K562 (cell line): ENCODE measurements around the gene RPLP2. TPM values are rescaled to one million over a fixed set of nuclear protein-coding genes. Genes with fewer than 3 reads are reported as not detected.

Experiments
- ATAC-seq: fragments of 200-7000 bp; cut with Tn5 transposase; 3 replicates; pipeline ENCODE4 v1.9.1; 2020; ENCODE audit warnings: moderate library complexity
- BruUV-seq: library from RNA; stranded (reverse); fragments of 400-500 nt; replicated peaks from 2 replicates; lab custom pipeline; 2021; lab: Mats Ljungman, UMichigan
- CTCF ChIA-PET: fragments of 300-600 bp; formaldehyde crosslinking; extraction: SDS; loops from one replicate; lab custom pipeline; 2021; ENCODE audit warnings: low intra/inter-chr PET ratio; lab: Yijun Ruan, JAX
- POLR2A ChIA-PET: fragments of 300-600, 350-650 bp; sonication (Branson Sonifier 250); formaldehyde crosslinking; extraction: SDS; loops from one replicate; lab custom pipeline; 2021; ENCODE audit warnings: antibody characterized with exemption, inconsistent platforms; lab: Yijun Ruan, JAX
- DNase-seq, 4 experiments: peaks; one replicate each; pipeline versions ENCODE4 v3.0.0 to v3.0.0-alpha.2; 2011 to 2018; ENCODE audit warnings: low spot score in 3 of 4, mixed read lengths in 3 of 4; ENCODE audit errors: extremely low read depth in 1 of 4
- FAIRE-seq: peaks from 2 replicates; lab custom pipeline; 2011; peaks lifted over from hg19 to GRCh38; lab: Jason Lieb, UNC
- H2AFZ ChIP-seq: 2 replicates; pipeline ENCODE4 v1.6.0; 2011; ENCODE audit warnings: low read depth, low read length, control low read depth, inconsistent platforms
- H3K27ac ChIP-seq: fragments of 200-600 bp; 3 replicates; pipeline ENCODE4 v1.8.0; 2011; ENCODE audit warnings: low read depth, mild to moderate bottlenecking, control low read depth, inconsistent platforms, low read length, moderate library complexity, mixed read lengths; ENCODE audit errors: extremely low read depth
- H3K27me3 ChIP-seq, 2 experiments: fragments of 300-600 bp in 1 of 2; 2 replicates in 1 of 2; 3 replicates in 1 of 2; pipeline versions ENCODE4 v1.6.0 to v1.8.0; 2011; ENCODE audit warnings: inconsistent platforms in 2 of 2, low read length in 2 of 2, mild to moderate bottlenecking in 1 of 2, mixed read lengths in 1 of 2, moderate library complexity in 1 of 2; ENCODE audit not compliant: control insufficient read depth in 2 of 2, insufficient read depth in 2 of 2
- H3K36me3 ChIP-seq: fragments of 300-600 bp; 3 replicates; pipeline ENCODE4 v1.8.0; 2011; ENCODE audit warnings: mild to moderate bottlenecking, low read length, inconsistent platforms; ENCODE audit not compliant: control insufficient read depth, insufficient read depth
- H3K4me1 ChIP-seq, 2 experiments: fragments of 200-600 bp in 1 of 2; replicated peaks in 1 of 2; 2 replicates in 1 of 2; 3 replicates in 1 of 2; pipeline versions ENCODE4 v1.5.1 to v1.8.0; 2011; ENCODE audit warnings: inconsistent platforms in 2 of 2, low read length in 2 of 2, mild to moderate bottlenecking in 1 of 2, mixed read lengths in 1 of 2, moderate library complexity in 1 of 2; ENCODE audit not compliant: control insufficient read depth in 2 of 2, insufficient read depth in 2 of 2
- H3K4me2 ChIP-seq: 2 replicates; pipeline ENCODE4 v1.6.1; 2011; ENCODE audit warnings: low read length, control low read depth, inconsistent platforms, mixed read lengths; ENCODE audit not compliant: insufficient read depth
- H3K4me3 ChIP-seq: fragments of 200-600 bp; sonication (generic), shearing (Covaris generic); 2 replicates; pipeline ENCODE4 v1.5.1; 2016; ENCODE audit warnings: control low read depth, inconsistent platforms
- H3K79me2 ChIP-seq: fragments of 200-600 bp; 3 replicates; pipeline ENCODE4 v1.8.0; 2011; ENCODE audit warnings: low read length, inconsistent platforms; ENCODE audit not compliant: control insufficient read depth, insufficient read depth
- H3K9ac ChIP-seq, 2 experiments: 2 replicates each; pipeline versions ENCODE4 v1.6.0 to v1.6.1; 2011; ENCODE audit warnings: low read depth in 2 of 2, low read length in 2 of 2, control low read depth in 1 of 2, inconsistent platforms in 1 of 2, mild to moderate bottlenecking in 1 of 2, mixed read lengths in 1 of 2; ENCODE audit not compliant: insufficient read depth in 1 of 2
- H3K9me1 ChIP-seq: one replicate; pipeline ENCODE4 v1.6.0; 2011; ENCODE audit warnings: inconsistent platforms, mild to moderate bottlenecking, low read length, moderate library complexity; ENCODE audit not compliant: control insufficient read depth, insufficient read depth
- H3K9me3 ChIP-seq: replicated peaks from 2 replicates; pipeline ENCODE4 v1.5.1; 2011; ENCODE audit warnings: low read depth, low read length, inconsistent platforms; ENCODE audit not compliant: control insufficient read depth, insufficient read depth
- H4K20me1 ChIP-seq: replicated peaks from 2 replicates; pipeline ENCODE4 v1.6.1; 2011; ENCODE audit warnings: low read length, inconsistent platforms, mixed read lengths; ENCODE audit not compliant: control insufficient read depth, insufficient read depth
- CHD4 ChIP-seq: fragments of 200-600 bp; sonication (generic); IDR thresholded peaks from 3 replicates; pipeline ENCODE4 v1.6.1; 2012; ENCODE audit warnings: low read depth, mild to moderate bottlenecking, mixed read lengths, low read length, inconsistent platforms; ENCODE audit not compliant: insufficient read depth, insufficient replicate concordance, poor library complexity, severe bottlenecking
- POLR2G ChIP-seq: fragments of 200-400 bp; formaldehyde crosslinking; IDR thresholded peaks from 2 replicates; pipeline ENCODE4 v1.6.1; 2017; ENCODE audit warnings: low read depth, mild to moderate bottlenecking, antibody characterized with exemption, low read length, moderate library complexity
- RBM22 ChIP-seq: fragments of 200-400 bp; formaldehyde crosslinking; IDR thresholded peaks from 2 replicates; pipeline ENCODE4 v1.6.1; 2018; ENCODE audit warnings: low read length, low read depth; ENCODE audit not compliant: poor library complexity, severe bottlenecking
- WHSC1 ChIP-seq: IDR thresholded peaks from one replicate; pipeline ENCODE4 v1.6.1; 2012; ENCODE audit warnings: low read length, control low read depth, inconsistent platforms
- YY1 ChIP-seq, 3 experiments: IDR thresholded peaks; 2 replicates each; pipeline ENCODE4 v1.6.1; 2011; ENCODE audit warnings: low read length in 2 of 3, mild to moderate bottlenecking in 2 of 3, moderate library complexity in 2 of 3, borderline replicate concordance in 1 of 3, control low read depth in 1 of 3, low read depth in 1 of 3; ENCODE audit not compliant: insufficient read depth in 3 of 3, insufficient replicate concordance in 2 of 3, control insufficient read depth in 1 of 3, insufficient read length in 1 of 3; ENCODE audit errors: extremely low read depth in 1 of 3
- WGBS: fragments of 100-300 bp; shearing (Covaris generic); methylation state at CpG from one replicate; pipeline ENCODE4 v1.1.6; 2016; ENCODE audit warnings: low coverage, mixed read lengths; ENCODE audit not compliant: insufficient coverage; ENCODE audit errors: missing lambda C conversion rate; 5-methylcytosine and 5-hydroxymethylcytosine counted together
- in situ Hi-C: fragments of 300-500 bp; cut with MboI; formaldehyde crosslinking; loops from 4 replicates; pipeline ENCODE4 v1.15.0; 2018; ENCODE audit warnings: inconsistent platforms, mixed read lengths
- intact Hi-C: fragments of 100-400 bp; cut with micrococcal nuclease; formaldehyde crosslinking; loops from 2 replicates; pipeline ENCODE4 v1.14.2; 2022
- polyA plus RNA-seq, 8 experiments: library from polyadenylated mRNA; depleted of rRNA in 4 of 8; stranded (reverse) in 5 of 8; unstranded in 3 of 8; fragments of >200 nt; fragmentation: Nextera tagmentation in 2 of 8; fragmentation: Illumina TruSeq in 1 of 8; extraction: Ambion mirVana in 2 of 8; extraction: Trizol in 1 of 8; gene quantifications; 2 replicates each; pipeline versions ENCODE4 v1.2.1 to v1.2.3, GENCODE V29; 2011 to 2014; ENCODE audit warnings: inconsistent platforms in 1 of 8, missing spikeins in 1 of 8
- total RNA-seq, 7 experiments: library from RNA; depleted of rRNA in 6 of 7; stranded (reverse); fragments of >200 nt in 6 of 7; fragmentation: Illumina TruSeq in 2 of 7; extraction: Trizol in 2 of 7; gene quantifications; 2 replicates each; pipeline versions ENCODE4 v1.2.1 to v1.2.3, GENCODE V29; 2011 to 2021; ENCODE audit warnings: low replicate concordance in 1 of 7

RPLP2 gene
- total and polyA plus RNA-seq, 9 of the 15 experiments (the other 6 are each of a cell fraction or from before 2014, with no cell fraction given) = 528 to 3,807 (median 1,633) TPM

DNA sequence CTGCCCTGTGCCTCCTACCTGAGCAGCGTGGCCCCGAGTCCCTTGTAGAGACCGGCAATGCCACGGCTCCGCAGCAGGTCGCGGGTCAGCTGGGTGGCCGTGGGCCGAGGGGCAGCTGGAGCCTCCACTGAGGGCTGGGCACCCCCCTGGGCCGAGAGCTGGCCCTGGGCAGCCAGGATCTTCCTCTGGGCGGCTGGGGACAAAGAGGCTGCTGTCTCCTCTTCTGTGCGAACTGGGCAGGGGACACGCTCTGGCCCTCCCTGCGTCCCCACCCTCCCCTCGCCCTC, 17.3 kb upstream of the RPLP2 start:
- intact Hi-C loops (loop anchor here (10.0 kb wide), 1 partner anchor 228 kb away; the partner anchor contains the start of genes LMNTD2 and RASSF7), in situ Hi-C loops (no loop called here)
- H3K27ac ChIP-seq = no peak overlapping the region
- H3K4me3 ChIP-seq = no peak overlapping the region
- no peak overlapping the region for H3K9ac ChIP-seq
- H3K4me2 ChIP-seq = no peak overlapping the region
- peaks cover 7 to 89% of the 10 kb centered on the region in 2 experiments for H3K4me1 ChIP-seq
- H3K9me1 ChIP-seq = peaks cover 3% of the 10 kb centered on the region
- no peak for ATAC-seq
- no peak overlapping the region for H2AFZ ChIP-seq
- no peaks in the 10 kb centered on the region for H4K20me1 ChIP-seq
- no CpG with 5 or more reads among the region's 15 CpGs for WGBS
- TF ChIP-seq POLR2G (peak; percentile 40; the same call in 1 of the 2 replicates), YY1 (IDR thresholded peaks at IDR 0.05; ENCODE audit: borderline replicate concordance in 1 of 3, control insufficient read depth in 1 of 3, extremely low read depth in 1 of 3, insufficient read depth in 3 of 3, insufficient read length in 1 of 3, insufficient replicate concordance in 2 of 3, low read depth in 1 of 3, low read length in 2 of 3) (no peak)
- CTCF ChIA-PET = no interaction called here
- BruUV-seq = no TSS peak
- H3K36me3 ChIP-seq = peaks cover 31% of the 10 kb centered on the region; the same call in 1 of the 3 replicates
- H3K27me3 ChIP-seq = no peaks in the 10 kb centered on the region
- no peaks in the 10 kb centered on the region for H3K9me3 ChIP-seq
- no peak for FAIRE-seq
- POLR2A ChIA-PET = interaction anchor here (0.5 to 0.7 kb wide), 2 partner anchors 8 to 34 kb away, joined by 3 to 5 read pairs; no protein-coding TSS in a partner anchor
- DNase-seq = no peak
- peaks cover 23% of the 10 kb centered on the region for H3K79me2 ChIP-seq

DNA sequence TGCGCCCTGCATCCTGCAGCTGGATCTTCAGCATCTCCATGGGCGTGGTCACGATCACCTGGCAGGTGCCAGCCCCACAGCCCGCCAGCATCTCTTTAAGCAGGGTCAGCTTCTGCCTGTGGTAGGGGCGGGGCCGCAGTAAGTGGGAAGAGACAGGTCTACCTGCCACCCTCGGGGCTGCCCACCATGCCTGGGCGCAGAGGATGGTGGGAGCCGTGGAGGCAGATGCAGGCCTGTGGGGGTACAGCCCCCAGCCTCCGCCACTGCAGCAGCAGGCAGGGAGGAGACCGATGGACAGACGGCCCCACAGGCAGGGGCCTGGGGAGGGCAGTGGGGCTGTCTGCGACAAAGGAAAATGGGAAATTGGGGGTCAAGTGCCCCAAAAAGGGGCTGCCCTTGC, 16.9 kb upstream of the RPLP2 start:
- Histone ChIP-seq H3K36me3 (peaks cover 31% of the 10 kb centered on the region; the same call in 1 of the 3 replicates), H3K27me3 (no peaks in the 10 kb centered on the region), H4K20me1 (no peaks in the 10 kb centered on the region), H3K79me2 (peaks cover 26% of the 10 kb centered on the region), H3K9ac (no peak overlapping the region), H3K4me3 (no peak overlapping the region), H2AFZ (no peak overlapping the region), H3K9me3 (no peaks in the 10 kb centered on the region), H3K9me1 (peaks cover 3% of the 10 kb centered on the region), H3K4me1 (peaks cover 7 to 89% of the 10 kb centered on the region in 2 experiments), H3K4me2 (no peak overlapping the region), H3K27ac (no peak overlapping the region)
- POLR2A ChIA-PET = interaction anchor here (0.5 to 1.3 kb wide), 6 partner anchors 9 to 54 kb away, joined by 3 to 4 read pairs (median 3); partner anchors contain the start of genes PIDD1 and TALDO1
- DNase-seq (no peak), ATAC-seq (no peak), FAIRE-seq (no peak)
- CTCF ChIA-PET = no interaction called here
- TF ChIP-seq CHD4 (no peak), WHSC1 (no peak), RBM22 (peak; percentile 3)
- in situ Hi-C loops (no loop called here), intact Hi-C loops (loop anchor here (10.0 kb wide), 1 partner anchor 228 kb away; the partner anchor contains the start of genes LMNTD2 and RASSF7)
- 91% methylated on average over 10 of the region's 13 CpGs for WGBS
- no TSS peak for BruUV-seq
